SK-N-SH treated with all-trans-retinoic acid at 6 μM for 48 hours (cell line): ENCODE data around the gene TEFM.

ENCODE experiments used
- CREB5 ChIP-seq: fragments of 250-450 bp; sonication (Bioruptor Pico); IDR thresholded peaks from 2 replicates; pipeline ENCODE4 v1.5.1; 2020; ENCODE audit warnings: low read depth, mild to moderate bottlenecking, moderate library complexity
- CSRNP3 ChIP-seq: fragments of 250-450 bp; sonication (Bioruptor Pico); IDR thresholded peaks from 2 replicates; pipeline ENCODE4 v1.5.1; 2021; ENCODE audit warnings: mild to moderate bottlenecking, moderate library complexity
- OSR1 ChIP-seq: fragments of 250-450 bp; sonication (Bioruptor Pico); IDR thresholded peaks from 2 replicates; pipeline ENCODE4 v1.8.0; 2022; ENCODE audit warnings: moderate library complexity, mild to moderate bottlenecking, inconsistent platforms
- PATZ1 ChIP-seq: fragments of 250-450 bp; sonication (Bioruptor Pico); IDR thresholded peaks from 2 replicates; pipeline ENCODE4 v1.8.0; 2020; ENCODE audit warnings: mild to moderate bottlenecking, moderate library complexity, borderline replicate concordance
- RARB ChIP-seq: fragments of 250-450 bp; sonication (Bioruptor Pico); IDR thresholded peaks from 2 replicates; pipeline ENCODE4 v1.8.0; 2021; ENCODE audit warnings: mild to moderate bottlenecking, moderate library complexity
- SNAI2 ChIP-seq: fragments of 250-450 bp; sonication (Bioruptor Pico); IDR thresholded peaks from 2 replicates; pipeline ENCODE4 v1.5.0; 2020; ENCODE audit warnings: mild to moderate bottlenecking, moderate library complexity
- TOX ChIP-seq: fragments of 250-450 bp; sonication (Bioruptor Pico); IDR thresholded peaks from 2 replicates; pipeline ENCODE4 v1.8.0; 2021; ENCODE audit warnings: mild to moderate bottlenecking, moderate library complexity, borderline replicate concordance
- ZFP3 ChIP-seq: fragments of 250-450 bp; sonication (Bioruptor Pico); IDR thresholded peaks from 2 replicates; pipeline ENCODE4 v1.5.0; 2020; ENCODE audit warnings: mild to moderate bottlenecking, moderate library complexity
- ZFP30 ChIP-seq: fragments of 450-650 bp; formaldehyde crosslinking; IDR thresholded peaks from 2 replicates; pipeline ENCODE4 v1.5.0; 2022; ENCODE audit warnings: mild to moderate bottlenecking, moderate library complexity
- ZNF565 ChIP-seq: fragments of 450-650 bp; formaldehyde crosslinking; conservative IDR thresholded peaks from 2 replicates; pipeline ENCODE4 v1.5.0; 2020; ENCODE audit warnings: low read depth, mild to moderate bottlenecking, moderate library complexity

- TF ChIP-seq SNAI2 (CRISPR knock-in tag) (no peak), ZNF565 (CRISPR knock-in tag) (no peak), OSR1 (no peak), RARB (no peak), CSRNP3 (CRISPR knock-in tag) (no peak), ZFP3 (no peak), CREB5 (CRISPR knock-in tag) (no peak), PATZ1 (CRISPR knock-in tag) (no peak), ZFP30 (no peak), TOX (CRISPR knock-in tag) (no peak)
Observed at GRCh38 chr17:30926516-30926915, 20.5 kb upstream of the TEFM start.
